MM.1S (cell line): ENCODE data around the gene GP9.

ENCODE experiments used
- EZH2phosphoT487 ChIP-seq: fragments of 300-600 bp; sonication (generic); IDR thresholded peaks from 2 replicates; pipeline ENCODE4 v1.6.1; 2018; ENCODE audit warnings: antibody characterized with exemption, low read length
- TF ChIP-seq, protein P1 (sequence below): fragments of 300-600 bp; sonication (generic); IDR thresholded peaks from 2 replicates; pipeline ENCODE4 v1.5.1; 2016; ENCODE audit warnings: antibody characterized with exemption, low read length, mixed read lengths

DNA sequence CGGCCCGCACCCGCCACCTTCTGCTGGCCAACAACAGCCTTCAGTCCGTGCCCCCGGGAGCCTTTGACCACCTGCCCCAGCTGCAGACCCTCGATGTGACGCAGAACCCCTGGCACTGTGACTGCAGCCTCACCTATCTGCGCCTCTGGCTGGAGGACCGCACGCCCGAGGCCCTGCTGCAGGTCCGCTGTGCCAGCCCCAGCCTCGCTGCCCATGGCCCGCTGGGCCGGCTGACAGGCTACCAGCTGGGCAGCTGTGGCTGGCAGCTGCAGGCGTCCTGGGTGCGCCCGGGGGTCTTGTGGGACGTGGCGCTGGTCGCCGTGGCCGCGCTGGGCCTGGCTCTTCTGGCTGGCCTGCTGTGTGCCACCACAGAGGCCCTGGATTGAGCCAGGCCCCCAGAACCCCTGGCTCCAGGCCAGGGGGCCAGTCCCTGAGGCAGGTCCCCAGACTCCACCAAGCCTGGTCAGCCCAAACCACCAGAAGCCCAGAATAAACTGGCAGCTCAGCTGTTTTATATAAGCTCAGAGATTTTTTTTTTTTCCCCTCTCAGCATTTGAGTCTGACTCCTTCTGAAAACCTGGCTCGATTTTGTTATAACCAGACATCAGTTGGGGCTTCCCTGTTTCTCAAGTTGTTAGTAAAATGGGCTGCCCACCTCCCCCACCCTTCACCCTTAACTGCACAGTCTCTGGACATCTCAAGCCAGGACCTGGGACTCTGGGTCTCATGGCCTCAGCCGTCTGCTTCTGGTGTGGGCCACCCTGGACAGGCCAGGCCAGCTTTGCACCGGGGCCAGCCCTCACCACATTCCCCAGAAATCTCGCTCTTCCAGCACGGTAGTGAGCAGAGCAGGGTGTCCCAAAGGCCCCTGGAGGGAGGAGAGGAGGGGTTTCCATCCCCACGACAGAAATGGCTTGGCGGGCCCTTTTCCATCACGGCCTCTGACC, 1.6 kb downstream of the GP9 start:
- TF ChIP-seq, protein P1, sequence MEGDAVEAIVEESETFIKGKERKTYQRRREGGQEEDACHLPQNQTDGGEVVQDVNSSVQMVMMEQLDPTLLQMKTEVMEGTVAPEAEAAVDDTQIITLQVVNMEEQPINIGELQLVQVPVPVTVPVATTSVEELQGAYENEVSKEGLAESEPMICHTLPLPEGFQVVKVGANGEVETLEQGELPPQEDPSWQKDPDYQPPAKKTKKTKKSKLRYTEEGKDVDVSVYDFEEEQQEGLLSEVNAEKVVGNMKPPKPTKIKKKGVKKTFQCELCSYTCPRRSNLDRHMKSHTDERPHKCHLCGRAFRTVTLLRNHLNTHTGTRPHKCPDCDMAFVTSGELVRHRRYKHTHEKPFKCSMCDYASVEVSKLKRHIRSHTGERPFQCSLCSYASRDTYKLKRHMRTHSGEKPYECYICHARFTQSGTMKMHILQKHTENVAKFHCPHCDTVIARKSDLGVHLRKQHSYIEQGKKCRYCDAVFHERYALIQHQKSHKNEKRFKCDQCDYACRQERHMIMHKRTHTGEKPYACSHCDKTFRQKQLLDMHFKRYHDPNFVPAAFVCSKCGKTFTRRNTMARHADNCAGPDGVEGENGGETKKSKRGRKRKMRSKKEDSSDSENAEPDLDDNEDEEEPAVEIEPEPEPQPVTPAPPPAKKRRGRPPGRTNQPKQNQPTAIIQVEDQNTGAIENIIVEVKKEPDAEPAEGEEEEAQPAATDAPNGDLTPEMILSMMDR = no peak
- no peak for TF ChIP-seq EZH2phosphoT487
